ENCODE results near the gene EHD4. TPM values are rescaled to one million over a fixed set of nuclear protein-coding genes. Genes with fewer than 3 reads are reported as not detected.

Gene EHD4
- total RNA-seq, 1 experiment from 2014 or later, result 58.9 TPM

DNA sequence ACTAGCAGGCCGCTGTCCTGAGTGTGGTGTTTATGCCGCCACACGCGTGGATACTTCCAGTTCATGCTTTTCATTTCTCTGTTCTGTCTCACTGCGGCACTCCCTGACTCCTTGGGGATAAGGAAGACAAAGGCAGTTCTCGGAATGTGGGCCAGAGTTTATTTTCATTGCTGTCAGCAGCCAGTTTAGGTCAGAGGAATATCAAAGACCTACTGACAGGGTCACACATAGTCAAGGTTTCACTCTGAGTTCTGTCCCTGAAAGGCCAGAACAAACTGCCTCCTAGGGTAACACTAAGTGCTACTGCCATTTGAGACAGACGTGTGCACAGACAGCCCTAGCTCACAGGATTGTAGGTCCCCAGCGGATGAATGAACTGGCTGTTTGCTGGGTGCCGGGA lies 51.2 kb downstream of the EHD4 start:
- no peak for DNase-seq (ENCODE audit: low read depth)

DNA sequence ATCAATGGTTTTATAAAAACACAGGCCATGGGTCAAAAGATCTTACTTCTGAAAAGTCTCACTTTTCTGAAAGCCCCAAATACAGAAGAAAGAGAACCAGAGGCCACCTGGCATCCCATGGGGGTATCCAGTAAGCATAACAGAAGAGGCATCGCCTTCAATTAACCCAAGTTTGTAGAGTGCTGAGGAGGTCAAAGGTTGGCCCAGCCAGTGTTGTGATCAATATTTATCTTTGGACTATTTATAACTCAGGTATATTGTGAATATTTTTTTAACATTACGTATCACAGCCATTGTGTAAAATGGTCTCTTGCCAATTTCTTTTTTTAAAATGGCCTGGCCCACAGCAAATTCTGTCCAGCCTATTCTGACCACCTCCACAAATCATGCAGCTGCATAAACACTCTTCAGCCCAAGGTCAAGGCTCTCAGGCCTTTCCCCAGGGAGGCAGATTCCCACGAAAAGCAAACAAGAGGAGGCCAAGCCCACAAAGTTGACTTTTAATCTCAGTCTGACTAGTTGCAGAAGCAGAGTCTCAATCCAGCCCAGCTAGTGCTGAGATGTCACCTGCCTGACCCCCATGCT lies 52.3 kb downstream of the EHD4 start:
- no peak for DNase-seq (ENCODE audit: low read depth)

DNA sequence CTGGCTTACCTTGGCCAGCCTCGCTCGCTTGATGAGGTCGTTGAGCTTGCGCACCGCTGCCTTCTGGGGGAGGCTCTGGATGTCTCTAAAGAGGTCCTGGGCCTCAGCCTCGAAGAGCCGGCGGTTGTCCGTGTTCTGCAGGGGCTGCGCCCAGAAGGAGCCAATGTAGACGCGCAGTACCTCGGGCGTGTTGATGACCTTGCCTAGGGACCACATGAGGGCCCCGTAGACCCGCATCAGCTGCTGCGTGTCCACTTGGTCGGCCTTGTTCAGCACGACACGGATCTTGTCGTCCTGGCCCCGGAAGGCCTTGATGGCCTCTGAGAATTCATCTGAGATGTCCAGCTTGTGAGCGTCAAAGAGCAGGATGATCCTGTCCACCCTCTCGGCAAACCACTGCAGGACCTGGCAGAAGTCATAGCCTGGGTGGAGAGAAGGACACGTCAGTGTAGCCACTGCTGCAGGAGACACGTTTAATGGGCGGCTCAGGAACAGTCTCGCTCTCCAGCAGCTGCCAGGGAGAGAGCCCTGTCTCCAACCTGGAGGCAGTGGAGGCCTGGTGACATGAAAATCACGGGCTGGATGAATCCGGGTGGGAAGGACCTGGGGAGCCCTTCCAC lies 53.0 kb downstream of the EHD4 start:
- DNase-seq (ENCODE audit: low read depth), result no peak

DNA sequence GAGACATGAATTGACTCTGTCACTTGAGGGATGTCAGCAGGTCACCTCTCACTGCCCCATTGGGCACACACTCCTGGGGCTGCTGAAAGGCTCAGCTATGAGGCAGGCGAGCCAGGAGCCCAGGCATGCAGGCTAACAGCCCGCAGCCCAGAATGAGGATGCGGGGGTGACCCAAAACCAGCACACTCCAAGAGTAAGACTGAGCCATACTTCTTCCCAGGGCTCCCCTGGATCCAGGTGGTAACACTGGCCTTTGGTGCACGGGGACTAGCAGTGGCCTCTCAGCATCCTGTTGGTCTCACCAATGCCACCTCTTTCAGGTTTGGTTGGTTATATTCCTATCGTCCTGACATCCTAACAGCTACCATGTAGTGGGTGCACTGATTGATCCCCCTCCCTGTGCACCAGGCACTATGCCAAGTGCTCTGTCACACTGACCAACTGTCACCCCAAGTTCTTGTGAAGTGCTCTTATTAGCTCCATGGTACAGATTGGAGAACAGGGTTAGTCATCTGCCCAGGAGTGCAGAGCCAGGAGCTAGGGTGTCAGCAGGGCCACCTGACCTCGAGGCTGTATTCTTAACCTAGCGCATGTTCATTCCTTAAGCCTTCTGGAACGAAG lies 53.7 kb downstream of the EHD4 start:
- DNase-seq (ENCODE audit: low read depth), result no peak

DNA sequence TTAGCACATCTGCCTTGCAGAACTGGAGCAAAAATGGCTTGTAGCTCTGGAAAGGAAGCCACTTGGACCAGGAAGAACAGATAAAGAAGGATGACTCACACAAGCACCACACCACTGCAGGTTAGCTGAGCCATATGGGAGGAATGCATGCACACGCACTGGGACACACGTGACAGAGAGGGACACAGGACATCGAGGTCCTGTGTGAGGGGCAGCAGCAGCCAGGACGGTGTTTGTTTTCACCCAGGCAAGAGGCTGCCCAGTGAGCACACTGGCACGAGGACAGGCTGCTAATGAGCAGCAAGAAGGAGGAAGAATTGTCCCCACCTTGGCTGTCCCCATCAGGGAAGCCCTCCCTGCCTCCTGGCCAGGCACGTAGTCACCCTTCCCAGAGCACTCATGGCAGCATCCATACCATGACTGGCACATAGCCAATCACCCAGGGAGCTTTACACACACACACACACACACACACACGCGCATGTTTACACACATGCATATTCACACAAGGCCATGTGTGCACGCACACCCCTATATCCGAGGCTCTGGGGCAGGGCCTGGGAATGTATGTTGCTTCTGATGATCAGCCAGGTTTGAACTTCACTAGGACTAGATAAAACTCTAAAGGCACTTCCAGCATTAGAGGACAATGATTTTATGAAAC lies 54.5 kb downstream of the EHD4 start:
- peak; percentile 86 for DNase-seq (ENCODE audit: low read depth)

DNA sequence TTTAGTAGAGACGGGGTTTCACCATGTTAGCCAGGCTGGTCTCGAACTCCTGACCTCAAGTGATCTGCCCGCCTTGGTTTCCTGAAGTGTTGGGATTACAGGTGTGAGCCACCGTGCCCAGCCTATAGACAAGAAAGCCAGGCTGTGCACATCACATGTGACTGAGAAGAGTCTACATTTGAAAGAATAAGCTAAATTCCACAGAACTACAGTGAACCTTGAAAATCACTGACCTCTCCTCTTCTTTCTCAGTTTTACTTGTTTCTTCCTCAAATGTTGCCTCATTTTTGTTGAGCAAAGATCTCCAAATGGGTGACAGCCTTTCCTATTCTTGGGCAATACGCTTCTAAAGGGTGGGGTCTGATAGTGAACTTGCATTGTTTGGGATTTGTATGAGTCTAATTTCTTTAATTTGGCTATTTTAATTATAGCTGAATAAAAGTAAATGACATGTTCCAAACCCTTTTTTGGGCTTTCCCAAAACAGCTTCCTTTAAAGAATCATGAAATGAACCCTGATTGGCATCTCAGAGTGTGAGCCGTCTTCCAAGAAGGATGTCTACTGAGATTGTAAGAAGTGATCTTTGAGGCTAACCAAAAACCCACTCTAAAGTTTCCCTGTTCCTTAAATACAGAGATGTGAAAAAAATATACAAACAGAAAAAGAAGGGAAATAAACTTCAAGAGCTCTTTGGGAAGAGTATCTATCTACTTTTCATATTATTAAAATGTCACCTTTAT lies 56.9 kb downstream of the EHD4 start:
- no peak for DNase-seq (ENCODE audit: low read depth)

DNA sequence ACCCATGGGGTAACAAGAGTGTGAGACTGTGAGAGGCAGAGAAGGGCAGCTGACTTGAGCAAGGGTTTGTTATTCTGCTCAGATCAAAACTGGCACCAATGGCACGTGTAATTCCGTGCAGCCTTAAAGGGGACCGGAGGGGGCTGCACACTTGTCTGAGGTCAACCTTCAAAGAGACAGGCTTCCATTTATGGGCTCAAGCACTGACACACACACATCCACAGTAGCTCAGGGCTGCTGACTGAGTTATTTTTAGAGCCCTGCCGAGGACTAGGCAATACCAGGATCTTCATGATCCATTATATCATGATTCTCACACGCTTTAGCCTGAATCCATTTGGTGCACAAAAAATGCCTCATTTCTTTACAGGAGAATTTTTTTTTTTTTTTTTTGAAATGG lies 57.9 kb downstream of the EHD4 start:
- no peak for DNase-seq (ENCODE audit: low read depth)

DNA sequence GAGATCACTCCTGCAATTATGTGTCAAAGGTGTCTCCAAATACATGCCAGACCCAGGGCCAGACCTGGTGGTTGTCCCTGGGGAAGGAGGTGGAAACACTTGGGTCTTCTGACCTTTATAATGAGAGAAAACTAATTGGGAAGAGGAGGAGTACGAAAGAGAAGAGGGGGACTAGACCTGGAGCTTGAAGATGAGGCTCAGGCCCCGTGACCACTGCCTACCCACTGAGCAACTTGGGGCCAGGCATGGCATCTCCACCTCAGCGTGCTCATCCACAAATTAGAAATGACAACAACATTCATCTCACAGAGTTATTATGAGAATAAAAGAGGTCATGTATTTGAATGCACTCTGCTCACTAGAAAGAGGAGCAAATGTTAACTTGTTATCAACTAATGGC lies 59.1 kb downstream of the EHD4 start:
- DNase-seq (ENCODE audit: low read depth), result no peak

DNA sequence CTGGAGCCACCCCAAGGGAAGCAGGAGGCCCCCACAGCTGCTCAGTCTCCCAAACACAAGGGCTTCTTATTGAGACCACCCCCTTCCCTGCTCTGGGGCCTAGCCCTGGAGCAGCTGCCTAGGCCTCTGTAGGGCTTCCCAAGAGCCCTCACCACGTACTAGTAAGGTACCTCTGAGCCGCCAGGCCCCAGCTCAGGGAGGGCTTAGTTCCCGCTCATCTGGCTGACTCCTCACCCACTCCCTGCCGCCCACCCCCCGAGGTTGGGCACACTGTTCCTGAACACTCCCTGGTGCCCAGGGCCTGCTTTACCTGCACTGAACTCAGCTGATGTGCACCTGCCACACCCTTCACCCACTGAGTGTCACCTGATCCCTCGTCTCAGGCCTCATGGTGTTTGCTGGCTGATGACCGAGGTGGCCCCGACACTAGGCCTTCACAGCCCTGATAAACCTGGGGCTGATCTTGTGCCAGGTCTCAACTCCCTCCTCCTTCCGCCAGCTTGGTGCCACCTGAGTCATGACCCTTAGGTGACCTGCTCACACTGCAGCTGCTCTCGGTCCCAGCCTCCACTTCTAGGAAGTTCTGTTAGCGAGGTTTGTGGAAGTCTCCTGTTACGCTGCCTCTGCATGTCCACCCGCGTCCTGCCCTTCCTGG lies 60.5 kb downstream of the EHD4 start:
- DNase-seq (ENCODE audit: low read depth), result no peak

DNA sequence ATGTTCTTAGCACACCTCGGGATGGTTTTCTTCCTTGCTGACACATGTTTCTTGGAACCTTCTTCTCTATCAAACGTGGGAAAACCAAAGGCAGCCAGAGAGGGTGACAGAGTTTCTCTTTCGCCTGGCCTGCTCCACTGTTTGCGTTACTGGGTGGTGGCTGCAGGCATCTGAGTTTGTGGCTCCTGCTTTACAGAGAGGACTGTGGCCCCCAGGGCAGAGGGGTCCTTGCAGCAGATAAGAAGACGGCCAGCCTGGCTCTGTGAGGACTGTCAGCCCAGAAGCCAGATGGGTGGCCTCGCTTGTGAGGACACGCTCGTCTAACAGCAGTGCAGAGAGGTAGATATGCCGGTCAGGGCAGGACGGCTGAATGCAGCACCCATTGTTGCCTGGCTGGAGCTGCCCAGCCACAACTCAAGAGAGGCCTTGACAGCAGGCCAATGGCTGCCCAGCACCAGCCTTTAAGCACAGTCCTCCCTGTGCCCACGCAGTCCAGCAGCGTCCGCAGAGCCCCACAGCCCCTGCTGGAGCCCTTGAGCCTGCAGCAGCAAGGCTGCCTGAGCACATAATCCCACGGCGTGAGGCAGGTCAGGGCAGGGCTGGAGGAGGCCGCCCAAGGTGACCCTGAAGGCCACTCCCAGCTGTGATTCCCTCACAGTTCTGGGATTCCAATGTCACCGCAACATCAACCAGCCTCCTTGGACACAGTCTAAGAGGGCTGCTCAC lies 63.5 kb downstream of the EHD4 start:
- DNase-seq (ENCODE audit: low read depth), result no peak

DNA sequence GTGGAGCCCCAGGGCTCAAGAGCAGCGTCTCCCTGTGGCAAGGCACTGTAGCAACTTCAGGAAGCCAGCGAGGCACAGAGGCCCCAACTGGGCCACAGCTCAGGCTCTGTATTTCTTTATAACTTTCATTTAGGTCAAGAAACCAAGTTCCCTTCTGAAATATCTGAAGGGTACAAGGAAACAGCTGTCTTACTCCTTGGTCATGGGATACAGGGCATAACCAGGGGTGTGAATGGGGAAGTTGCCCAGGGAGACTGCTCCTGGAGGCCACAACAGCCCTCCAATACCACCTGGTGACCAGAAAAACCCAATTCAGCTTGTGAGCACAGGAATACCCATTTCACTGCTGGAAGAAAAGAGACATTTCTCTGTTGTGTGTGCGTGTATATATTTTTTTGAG lies 65.2 kb downstream of the EHD4 start:
- no peak for DNase-seq (ENCODE audit: low read depth)

DNA sequence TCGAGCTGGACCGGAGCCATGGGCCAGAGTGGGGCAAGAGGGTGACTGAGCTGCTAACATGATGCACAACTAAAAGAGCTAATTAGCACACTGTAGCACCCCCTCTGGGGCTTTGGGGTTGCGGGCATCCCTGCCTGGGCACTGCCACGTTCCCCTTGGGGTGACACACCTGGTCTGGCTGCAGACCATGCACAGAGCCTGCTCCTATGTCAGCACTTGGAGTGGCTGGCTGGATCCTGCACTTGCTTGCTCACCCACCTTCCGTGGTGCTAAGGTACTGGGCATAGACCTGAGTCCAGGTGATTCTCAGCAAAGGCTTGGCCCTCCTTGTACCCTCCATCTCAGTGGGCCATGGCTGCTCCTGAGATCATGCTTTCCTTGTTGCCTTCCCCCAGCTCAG lies 65.7 kb downstream of the EHD4 start:
- DNase-seq (ENCODE audit: low read depth), result no peak

DNA sequence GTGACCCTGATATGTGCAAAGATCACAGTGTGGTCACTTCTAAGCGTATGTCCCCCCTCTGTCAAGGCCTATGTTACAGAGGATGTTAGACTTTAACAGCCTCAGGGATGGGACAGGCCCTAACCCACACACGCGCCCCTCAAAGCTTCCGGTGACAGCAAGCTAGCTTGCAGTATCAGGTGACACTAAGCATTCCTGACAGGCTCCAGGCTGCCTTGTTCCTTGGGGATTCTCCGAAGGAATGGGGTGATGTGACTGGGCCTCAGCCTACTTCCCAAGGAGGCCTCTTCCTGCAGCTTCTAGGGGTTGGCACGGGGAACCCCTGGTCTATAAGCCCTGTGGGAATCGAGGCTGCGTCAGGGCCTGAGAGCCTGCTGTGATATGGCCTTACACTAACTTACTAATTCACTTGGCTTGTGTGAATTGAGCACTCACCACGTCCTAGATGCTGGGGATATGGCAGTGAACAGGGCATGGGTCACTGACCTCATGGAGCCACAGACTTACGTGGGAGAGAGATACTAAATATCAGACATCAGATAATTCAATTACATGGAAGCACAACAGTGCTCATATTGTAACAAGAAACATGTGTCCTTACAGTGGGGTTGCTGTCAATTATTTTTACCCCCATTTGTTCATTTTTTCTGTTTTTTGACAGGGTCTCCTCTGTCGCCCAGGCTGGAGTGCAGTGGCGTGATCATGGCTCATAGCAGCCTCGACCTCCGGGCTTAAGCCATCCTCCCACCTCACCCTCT lies 67.1 kb downstream of the EHD4 start:
- DNase-seq (ENCODE audit: low read depth), result no peak

DNA sequence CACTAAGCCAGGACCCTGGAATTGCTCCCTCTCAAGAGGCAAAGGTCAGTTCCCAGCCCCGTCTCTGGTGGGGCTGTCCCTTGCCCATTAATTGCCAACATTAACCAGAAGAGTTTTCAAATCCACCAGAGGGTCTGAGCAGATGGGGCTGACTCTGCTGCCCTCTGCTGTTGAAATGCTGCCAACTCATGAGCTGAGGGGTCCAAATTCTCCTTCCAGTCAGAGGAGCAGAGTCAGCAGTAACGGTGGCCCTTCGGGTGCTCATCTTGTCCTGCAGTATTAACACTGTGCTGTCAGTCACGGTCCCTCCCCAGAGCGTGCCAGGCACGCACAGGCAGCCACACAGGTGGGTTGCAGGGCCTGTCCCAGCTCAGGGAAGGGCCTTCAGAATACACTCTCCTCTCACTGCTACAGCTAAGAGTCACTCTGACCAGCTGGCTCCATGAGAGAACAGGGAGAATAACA lies 67.8 kb downstream of the EHD4 start:
- DNase-seq (ENCODE audit: low read depth), result peak; percentile 64

DNA sequence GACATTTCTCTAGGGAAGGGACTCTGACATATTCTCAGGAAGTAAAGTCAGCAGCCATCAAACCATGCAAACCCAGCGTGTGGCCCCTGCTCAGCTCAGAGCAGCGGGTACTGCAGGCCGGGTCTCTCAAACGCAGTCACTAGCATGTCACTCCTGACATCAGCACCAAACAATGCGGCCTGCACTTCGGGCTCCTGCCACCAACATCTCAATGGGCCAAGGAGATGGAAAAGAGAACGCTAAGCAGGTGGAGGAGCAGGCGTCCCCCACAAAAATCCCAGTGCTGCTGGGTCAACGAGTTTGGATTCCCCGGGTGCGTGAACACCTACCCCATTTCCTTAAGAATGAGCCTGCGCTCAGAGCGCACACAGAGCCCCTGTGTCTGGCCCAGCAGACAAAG lies 68.6 kb downstream of the EHD4 start:
- no peak for DNase-seq (ENCODE audit: low read depth)

DNA sequence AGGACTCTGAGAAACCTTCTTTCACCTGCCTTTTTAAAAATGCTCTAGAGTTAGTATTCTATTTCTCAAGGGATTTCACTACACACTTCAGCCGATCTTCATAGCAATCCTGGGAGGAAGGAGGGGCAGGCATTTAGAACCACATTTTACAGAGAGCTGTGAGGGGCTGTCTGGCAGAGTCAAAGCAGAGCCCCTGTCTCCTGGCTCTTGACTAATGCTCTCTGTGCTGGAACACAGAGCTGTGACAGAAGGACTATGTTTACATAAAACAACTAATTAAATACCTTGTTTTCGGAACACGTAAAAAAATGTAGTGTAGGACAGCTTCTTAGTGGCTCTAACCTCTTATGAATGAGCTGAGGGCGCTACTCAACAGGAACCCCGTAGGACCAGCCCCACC lies 70.9 kb downstream of the EHD4 start:
- DNase-seq (ENCODE audit: low read depth), result no peak

DNA sequence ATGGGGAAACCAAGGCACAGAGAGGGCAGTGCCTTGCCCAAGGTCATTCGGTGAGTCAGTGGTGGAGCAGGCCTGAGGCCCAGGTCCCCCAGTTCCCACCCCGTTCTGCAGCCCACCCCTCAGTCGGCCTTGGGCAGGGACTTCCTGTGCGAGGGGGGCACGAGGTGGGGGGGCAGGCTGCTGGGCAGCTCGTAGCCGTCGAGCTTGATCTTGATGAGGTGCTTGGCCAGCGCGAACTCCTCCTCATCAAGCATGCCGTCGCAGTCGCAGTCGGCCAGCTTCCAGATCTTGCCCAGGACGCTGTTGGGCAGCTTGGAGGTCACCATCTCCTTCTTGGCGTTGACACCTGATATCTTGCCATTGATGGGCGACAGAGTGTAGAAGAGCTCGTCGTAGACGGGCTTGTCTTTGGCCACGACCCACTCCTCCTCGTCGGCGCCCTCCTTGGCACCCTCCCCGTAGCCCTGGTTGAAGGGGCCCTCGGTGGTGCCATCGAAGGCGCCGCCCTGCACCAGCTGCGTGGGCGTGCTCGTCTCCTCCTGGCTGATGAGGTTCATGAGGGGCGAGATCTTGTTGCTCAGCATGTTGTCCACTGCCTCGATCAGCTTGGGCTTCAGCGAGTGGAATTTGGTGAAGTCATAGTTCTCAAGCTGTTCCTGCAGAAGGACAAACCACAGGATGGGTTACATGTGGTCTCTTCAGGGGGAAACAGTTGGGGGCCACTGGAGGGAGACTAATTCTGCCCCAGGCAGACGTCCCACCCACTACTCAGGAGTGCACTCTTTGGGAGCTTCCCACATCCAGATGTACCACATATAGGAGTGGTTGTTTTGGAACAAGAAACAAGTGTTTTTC lies 71.6 kb downstream of the EHD4 start:
- no peak for DNase-seq (ENCODE audit: low read depth)

DNA sequence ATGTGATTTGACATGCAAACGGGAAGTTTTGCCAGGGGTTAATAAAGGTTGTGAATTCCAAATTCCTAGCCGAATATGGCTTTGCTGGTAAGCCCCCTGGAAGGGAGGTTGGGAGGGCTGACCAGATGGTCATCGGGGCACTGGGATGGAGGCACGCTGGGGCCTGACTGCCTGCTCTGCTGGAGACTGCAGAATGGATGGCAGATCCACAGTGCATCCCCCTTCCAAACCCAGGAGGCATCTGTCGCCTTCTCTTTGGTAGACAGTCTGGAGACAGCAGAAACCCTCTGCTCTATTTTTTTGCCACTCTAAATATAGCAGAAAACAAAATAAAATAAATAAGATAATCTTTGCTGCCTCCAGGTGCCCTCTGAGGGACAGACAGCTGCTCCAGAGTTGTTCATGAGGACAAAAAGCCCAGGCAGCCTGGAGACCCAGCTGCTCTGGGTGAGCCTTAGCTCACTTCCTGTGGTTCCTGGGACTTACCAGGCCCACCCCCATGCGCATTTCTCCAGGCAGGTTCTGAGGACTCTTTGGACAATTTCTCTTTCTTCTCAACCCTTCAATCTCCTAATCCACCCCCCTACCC lies 72.4 kb downstream of the EHD4 start:
- no peak for DNase-seq (ENCODE audit: low read depth)
